Pancreas (tissue), 10 donors: ENCODE data around the gene CAMKMT. TPM values are rescaled to one million over a fixed set of nuclear protein-coding genes. Genes with fewer than 3 reads are reported as not detected.

ENCODE experiments used
- ATAC-seq, 4 donors: fragments of 200-7000 bp; cut with Tn5 transposase; one replicate each; pipeline versions ENCODE4 v1.8.0 to v1.9.1; 2020; ENCODE audit warnings: mild to moderate bottlenecking in 4 of 4, moderate library complexity in 4 of 4
- DNase-seq, 6 donors: peaks; one replicate each; pipeline ENCODE4 v3.0.0-alpha.2; 2020
- FAIRE-seq: peaks from 2 replicates; lab custom pipeline; 2012; peaks lifted over from hg19 to GRCh38; lab: Jason Lieb, UNC
- H3K27ac ChIP-seq, 4 donors: fragments of 200-600 bp; sonication (generic); 1 replicate in 3 of 4; 2 replicates in 1 of 4; pipeline versions ENCODE4 v1.5.0 to v1.8.0; 2020
- H3K27me3 ChIP-seq, 4 donors: fragments of 200-600 bp; one replicate each; pipeline ENCODE4 v1.8.0; 2021
- H3K36me3 ChIP-seq, 3 donors: fragments of 200-600 bp; sonication (generic) in 1 of 3; one replicate each; pipeline versions ENCODE4 v1.5.0 to v1.8.0; 2020 to 2021
- H3K4me1 ChIP-seq, 3 donors: fragments of 200-600 bp; one replicate each; pipeline ENCODE4 v1.8.0; 2021
- H3K4me3 ChIP-seq, 4 donors: fragments of 200-600 bp; sonication (generic) in 2 of 4; one replicate each; pipeline versions ENCODE4 v1.5.0 to v1.8.0; 2020 to 2021
- H3K9me3 ChIP-seq, 4 donors: fragments of 200-600 bp; one replicate each; pipeline ENCODE4 v1.8.0; 2021
- WGBS, 2 donors: extraction: QIAGEN DNeasy Blood & Tissue Kit; methylation state at CpG; one replicate each; pipeline ENCODE4 v1.1.7; 2013; 5-methylcytosine and 5-hydroxymethylcytosine counted together
- intact Hi-C, 3 donors: fragments of 100-400 bp; cut with DNase I; formaldehyde crosslinking; loops; one replicate each; pipeline versions ENCODE4 v1.11.1 to v1.14.2; 2022
- polyA plus RNA-seq, 2 donors: library from polyadenylated mRNA; stranded (reverse); fragments of 200-250 nt; gene quantifications; one replicate each; pipeline ENCODE4 v1.2.3, GENCODE V29; 2013
- total RNA-seq, 6 donors: library from RNA; stranded (reverse); fragmentation: NEBNext Ultra II Directional in 4 of 6; extraction: Animal tissue kit (Norgen Biotek cat#: 25700) in 4 of 6; gene quantifications; one replicate each; pipeline versions ENCODE4 v1.2.1 to v1.2.4, GENCODE V29; 2021 to 2023
- TF ChIP-seq, protein P1 (sequence below), 4 donors: fragments of 200-600 bp; sonication (generic) in 3 of 4; IDR thresholded peaks; one replicate each; pipeline versions ENCODE4 v1.5.0 to v1.8.0; 2021; ENCODE audit warnings: antibody characterized with exemption in 4 of 4
- donor health status: healthy with polysubstance abuse.
- donor health status: DM: no; HTN: no; CAD: no; lungs with moderate emphysema.
- donor health status: DM: no; HTN: no; CAD: no.
- donor health status: control.
- donor health status: control.
- donor health status: Bipolar disorder and iron deficiency.
- donor health status: DM: yes; HTN: yes; CAD: no.
- donor health status: DM: no; HTN: no; CAD: no.
- donor health status: DM: no; HTN: no; CAD: no.
- donor health status: DM: yes; HTN: yes; CAD: no.

The CAMKMT gene
- total and polyA plus RNA-seq, 8 donors = 4.6 to 11.9 (median 8.3) TPM

DNA sequence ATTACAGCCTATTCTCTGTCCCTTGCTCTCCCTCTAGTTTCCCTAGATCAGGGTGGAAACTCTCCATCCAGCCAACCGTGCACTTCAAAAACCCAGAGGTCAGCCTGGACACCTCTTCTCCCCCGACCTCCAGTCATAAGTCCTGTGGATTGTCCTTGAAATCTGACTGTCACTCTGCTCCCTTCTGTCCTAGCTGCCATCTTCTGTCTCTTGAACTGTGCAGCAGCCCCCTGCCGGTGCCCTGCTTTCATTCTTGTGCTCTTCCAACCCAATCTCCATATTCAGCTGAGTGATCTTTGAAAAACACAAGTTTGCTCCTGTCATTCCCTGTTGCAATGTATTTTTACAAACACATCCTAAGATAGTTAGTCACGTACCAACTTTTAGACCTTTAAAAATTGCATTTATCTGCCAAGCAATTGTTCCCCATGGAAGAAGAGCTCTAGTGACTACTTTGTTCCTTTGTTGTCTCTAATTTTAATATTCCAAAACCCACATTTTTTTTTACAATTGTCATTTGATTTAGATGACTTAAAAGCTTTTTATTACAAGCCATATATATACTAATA lies 254.3 kb downstream of the CAMKMT start:
- TF ChIP-seq, protein P1, sequence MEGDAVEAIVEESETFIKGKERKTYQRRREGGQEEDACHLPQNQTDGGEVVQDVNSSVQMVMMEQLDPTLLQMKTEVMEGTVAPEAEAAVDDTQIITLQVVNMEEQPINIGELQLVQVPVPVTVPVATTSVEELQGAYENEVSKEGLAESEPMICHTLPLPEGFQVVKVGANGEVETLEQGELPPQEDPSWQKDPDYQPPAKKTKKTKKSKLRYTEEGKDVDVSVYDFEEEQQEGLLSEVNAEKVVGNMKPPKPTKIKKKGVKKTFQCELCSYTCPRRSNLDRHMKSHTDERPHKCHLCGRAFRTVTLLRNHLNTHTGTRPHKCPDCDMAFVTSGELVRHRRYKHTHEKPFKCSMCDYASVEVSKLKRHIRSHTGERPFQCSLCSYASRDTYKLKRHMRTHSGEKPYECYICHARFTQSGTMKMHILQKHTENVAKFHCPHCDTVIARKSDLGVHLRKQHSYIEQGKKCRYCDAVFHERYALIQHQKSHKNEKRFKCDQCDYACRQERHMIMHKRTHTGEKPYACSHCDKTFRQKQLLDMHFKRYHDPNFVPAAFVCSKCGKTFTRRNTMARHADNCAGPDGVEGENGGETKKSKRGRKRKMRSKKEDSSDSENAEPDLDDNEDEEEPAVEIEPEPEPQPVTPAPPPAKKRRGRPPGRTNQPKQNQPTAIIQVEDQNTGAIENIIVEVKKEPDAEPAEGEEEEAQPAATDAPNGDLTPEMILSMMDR (IDR thresholded peaks at IDR 0.05) = no peak
- Histone ChIP-seq H3K4me1 (no peaks in the 10 kb centered on the region), H3K36me3 (no peaks in the 10 kb centered on the region), H3K27me3 (no peaks in the 10 kb centered on the region), H3K27ac (no peak overlapping the region), H3K9me3 (no peaks in the 10 kb centered on the region), H3K4me3 (no peak overlapping the region)
- no peak for ATAC-seq
- WGBS, 2 donors = 89% methylated on average over 4 of the region's 4 CpGs
- DNase-seq = no peak
- no peak for FAIRE-seq
- intact Hi-C loops = no loop called here

- ATAC-seq = peak in 1 of 4 donors; percentile 18
- no peaks in the 10 kb centered on the region for H3K27me3 ChIP-seq
- TF ChIP-seq, protein P1 (IDR thresholded peaks at IDR 0.05) = no peak
- no peaks in the 10 kb centered on the region for H3K4me1 ChIP-seq
- DNase-seq = no peak
- H3K36me3 ChIP-seq = no peaks in the 10 kb centered on the region
- WGBS, 2 donors = 33% methylated on average over 3 of the region's 3 CpGs
- no peak overlapping the region for H3K4me3 ChIP-seq
- no peak for FAIRE-seq
- intact Hi-C loops = no loop called here
- no peaks in the 10 kb centered on the region for H3K9me3 ChIP-seq
- H3K27ac ChIP-seq = no peak overlapping the region
Observed at GRCh38 chr2:44616667-44617155, 255.0 kb downstream of the CAMKMT start.

DNA sequence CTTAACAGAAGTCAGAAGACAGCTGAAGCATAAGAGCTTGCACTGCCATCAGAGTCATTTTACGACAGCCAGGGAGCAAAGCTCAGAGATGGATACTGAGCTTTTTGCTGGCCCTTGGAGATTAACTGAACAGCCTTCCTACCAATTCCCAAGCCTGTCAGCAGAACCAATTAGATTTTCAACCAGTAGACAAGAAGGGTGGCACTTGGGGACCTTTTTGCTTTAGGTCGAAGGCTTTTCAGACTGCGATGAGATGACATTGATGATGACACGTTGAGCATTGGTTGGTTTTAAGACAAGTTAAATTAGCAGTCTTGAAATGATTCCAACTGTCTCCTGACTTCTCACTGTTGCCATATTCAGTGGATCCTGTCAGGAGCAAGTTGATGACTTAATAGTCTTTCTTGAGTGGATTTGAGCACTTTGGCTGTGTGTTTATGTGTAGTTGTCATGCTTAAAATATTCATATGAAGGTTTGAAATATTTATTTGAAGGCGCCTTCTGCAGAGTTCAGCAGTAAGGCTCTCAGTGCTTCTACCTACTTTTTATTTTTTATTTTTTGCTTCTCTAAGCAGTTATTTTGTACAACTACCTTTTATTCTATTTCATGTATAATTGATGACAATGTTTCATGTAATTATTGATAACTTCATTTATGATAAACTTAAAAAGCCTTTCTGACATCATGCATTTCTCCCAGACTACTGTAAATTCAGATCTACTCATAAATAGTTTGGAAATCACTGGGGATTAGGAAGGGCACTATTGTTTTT lies 256.7 kb downstream of the CAMKMT start:
- H3K4me1 ChIP-seq = no peaks in the 10 kb centered on the region
- no peaks in the 10 kb centered on the region for H3K27me3 ChIP-seq
- intact Hi-C loops = no loop called here
- TF ChIP-seq, protein P1 (IDR thresholded peaks at IDR 0.05) = no peak
- FAIRE-seq (no peak), DNase-seq (no peak), ATAC-seq (no peak)
- H3K36me3 ChIP-seq = no peaks in the 10 kb centered on the region
- WGBS, 2 donors = 91 to 92% methylated on average over 5 of the region's 5 CpGs
- no peak overlapping the region for H3K4me3 ChIP-seq
- H3K27ac ChIP-seq = no peak overlapping the region
- no peaks in the 10 kb centered on the region for H3K9me3 ChIP-seq

DNA sequence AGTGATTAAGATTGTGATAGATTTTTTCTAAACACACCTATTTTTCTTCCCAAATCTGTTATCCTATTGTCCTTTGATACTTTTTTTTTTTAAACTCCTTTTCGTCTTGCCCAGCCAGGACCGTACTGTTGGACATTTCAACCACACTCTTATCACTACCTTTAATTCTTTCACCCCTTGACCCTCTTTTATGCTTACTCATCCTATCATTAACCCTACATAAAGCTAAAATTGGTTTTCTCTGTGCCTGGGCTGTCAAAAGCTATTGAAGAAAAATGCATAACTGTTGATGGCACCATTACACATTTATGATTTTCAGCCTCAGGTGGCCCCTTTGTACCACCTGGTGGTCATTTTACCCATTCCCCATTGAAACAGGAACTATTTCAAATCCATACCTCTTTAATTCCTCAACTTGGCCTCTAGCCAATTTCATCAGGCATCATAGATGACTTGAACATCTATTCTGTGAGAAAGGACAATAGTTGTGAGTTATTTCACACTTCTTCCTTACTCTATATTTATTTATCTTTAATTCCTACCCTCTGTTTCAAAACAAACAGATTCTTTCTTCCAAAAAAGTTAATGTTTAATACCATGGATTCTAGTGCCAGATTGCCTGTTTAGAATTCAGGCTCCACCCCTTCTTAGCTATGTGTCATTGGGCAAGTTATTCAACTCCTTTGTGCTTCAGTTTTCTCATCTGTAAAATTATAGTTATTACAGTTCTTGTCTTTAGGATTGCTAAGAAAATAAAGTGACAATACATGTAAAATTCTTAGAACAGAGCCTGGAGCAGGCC lies 258.6 kb downstream of the CAMKMT start:
- 81 to 82% methylated on average over 2 of the region's 2 CpGs for WGBS, 2 donors
- no peaks in the 10 kb centered on the region for H3K9me3 ChIP-seq
- H3K27ac ChIP-seq = no peak overlapping the region
- no peak overlapping the region for H3K4me3 ChIP-seq
- no peaks in the 10 kb centered on the region for H3K27me3 ChIP-seq
- H3K4me1 ChIP-seq = no peaks in the 10 kb centered on the region
- TF ChIP-seq, protein P1 (IDR thresholded peaks at IDR 0.05) = no peak
- intact Hi-C loops = no loop called here
- ATAC-seq (no peak), DNase-seq (no peak), FAIRE-seq (no peak)
- no peaks in the 10 kb centered on the region for H3K36me3 ChIP-seq
